Fibroblast of mammary gland (primary cell): ENCODE measurements around the gene TNNI2.

Experiments used
- DNase-seq: peaks from one replicate; pipeline ENCODE4 v3.0.0-alpha.2; 2010; ENCODE audit warnings: low read depth
- H3K4me3 ChIP-seq: 2 replicates; pipeline ENCODE4 v1.5.1; 2011; ENCODE audit warnings: low read depth, mild to moderate bottlenecking, low read length, moderate library complexity; ENCODE audit not compliant: control insufficient read depth
- TF ChIP-seq, protein P1 (sequence below): conservative IDR thresholded peaks from 2 replicates; pipeline ENCODE4 v1.5.1; 2011; ENCODE audit warnings: low read depth, low read length, inconsistent platforms; ENCODE audit not compliant: control insufficient read depth, insufficient read depth

TNNI2 gene

DNA sequence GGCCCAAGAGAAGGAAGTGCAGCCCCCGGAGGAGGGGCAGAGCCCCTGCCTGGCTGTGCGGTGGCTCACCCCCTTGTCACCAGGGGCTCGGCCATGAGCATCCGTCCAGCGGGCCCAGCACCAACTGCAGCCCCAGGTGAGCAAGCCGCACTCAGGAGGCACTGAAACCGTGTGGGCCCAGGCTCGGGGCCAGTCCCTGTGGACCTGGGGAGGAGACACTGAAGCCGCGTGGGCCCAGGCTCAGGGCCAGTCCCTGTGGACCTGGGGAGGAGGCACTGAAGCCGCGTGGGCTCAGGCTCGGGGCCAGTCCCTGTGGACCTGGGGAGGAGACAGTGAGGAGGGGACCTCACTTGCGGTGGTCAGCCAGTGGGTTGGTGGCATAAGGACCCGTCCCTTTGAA lies 28.0 kb downstream of the TNNI2 start:
- TF ChIP-seq, protein P1, sequence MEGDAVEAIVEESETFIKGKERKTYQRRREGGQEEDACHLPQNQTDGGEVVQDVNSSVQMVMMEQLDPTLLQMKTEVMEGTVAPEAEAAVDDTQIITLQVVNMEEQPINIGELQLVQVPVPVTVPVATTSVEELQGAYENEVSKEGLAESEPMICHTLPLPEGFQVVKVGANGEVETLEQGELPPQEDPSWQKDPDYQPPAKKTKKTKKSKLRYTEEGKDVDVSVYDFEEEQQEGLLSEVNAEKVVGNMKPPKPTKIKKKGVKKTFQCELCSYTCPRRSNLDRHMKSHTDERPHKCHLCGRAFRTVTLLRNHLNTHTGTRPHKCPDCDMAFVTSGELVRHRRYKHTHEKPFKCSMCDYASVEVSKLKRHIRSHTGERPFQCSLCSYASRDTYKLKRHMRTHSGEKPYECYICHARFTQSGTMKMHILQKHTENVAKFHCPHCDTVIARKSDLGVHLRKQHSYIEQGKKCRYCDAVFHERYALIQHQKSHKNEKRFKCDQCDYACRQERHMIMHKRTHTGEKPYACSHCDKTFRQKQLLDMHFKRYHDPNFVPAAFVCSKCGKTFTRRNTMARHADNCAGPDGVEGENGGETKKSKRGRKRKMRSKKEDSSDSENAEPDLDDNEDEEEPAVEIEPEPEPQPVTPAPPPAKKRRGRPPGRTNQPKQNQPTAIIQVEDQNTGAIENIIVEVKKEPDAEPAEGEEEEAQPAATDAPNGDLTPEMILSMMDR, result no peak
- no peak for DNase-seq
- no peak overlapping the region for H3K4me3 ChIP-seq

- TF ChIP-seq, protein P1, result no peak
- H3K4me3 ChIP-seq, result no peak overlapping the region
- DNase-seq, result no peak
Measured at GRCh38 chr11:1867381-1867780, 28.6 kb downstream of the TNNI2 start.

- TF ChIP-seq, protein P1, result no peak
- H3K4me3 ChIP-seq, result no peak overlapping the region
- no peak for DNase-seq
Measured at GRCh38 chr11:1868056-1868635, 29.4 kb downstream of the TNNI2 start.

DNA sequence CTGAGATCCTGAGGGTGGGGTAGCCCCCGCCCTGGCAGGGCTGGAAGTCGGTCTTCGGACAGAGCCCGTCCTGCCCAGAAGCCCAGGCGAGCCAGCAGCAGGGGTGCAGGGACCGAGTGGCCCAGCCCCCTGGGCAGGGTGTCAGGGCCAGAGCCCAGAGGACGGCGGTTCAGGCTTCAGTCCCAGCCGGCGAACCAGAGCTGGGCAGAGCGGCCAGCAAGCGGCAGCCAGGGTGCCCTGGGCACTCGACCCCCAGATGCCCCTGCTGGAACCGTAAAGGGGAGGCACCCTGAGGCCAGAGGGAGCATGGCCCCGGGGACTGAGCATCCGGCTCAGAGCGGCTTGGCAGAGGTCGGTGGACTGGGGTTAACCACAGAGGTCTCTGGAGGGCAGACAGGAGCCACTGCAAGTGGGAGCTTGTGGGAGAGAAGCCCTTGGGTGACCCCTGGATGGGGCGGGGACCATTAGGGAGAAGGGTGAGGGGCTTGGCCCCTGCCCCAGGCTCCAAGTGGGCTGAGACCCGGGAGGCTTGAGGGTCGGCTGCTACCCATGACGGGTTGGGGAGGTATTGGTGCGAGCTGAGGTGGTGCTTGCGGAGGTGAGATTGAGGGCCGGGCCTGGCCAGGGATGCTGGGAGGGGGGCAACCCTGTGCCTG lies 30.0 kb downstream of the TNNI2 start:
- TF ChIP-seq, protein P1, result no peak
- peak overlapping the region; percentile 12 for H3K4me3 ChIP-seq

DNA sequence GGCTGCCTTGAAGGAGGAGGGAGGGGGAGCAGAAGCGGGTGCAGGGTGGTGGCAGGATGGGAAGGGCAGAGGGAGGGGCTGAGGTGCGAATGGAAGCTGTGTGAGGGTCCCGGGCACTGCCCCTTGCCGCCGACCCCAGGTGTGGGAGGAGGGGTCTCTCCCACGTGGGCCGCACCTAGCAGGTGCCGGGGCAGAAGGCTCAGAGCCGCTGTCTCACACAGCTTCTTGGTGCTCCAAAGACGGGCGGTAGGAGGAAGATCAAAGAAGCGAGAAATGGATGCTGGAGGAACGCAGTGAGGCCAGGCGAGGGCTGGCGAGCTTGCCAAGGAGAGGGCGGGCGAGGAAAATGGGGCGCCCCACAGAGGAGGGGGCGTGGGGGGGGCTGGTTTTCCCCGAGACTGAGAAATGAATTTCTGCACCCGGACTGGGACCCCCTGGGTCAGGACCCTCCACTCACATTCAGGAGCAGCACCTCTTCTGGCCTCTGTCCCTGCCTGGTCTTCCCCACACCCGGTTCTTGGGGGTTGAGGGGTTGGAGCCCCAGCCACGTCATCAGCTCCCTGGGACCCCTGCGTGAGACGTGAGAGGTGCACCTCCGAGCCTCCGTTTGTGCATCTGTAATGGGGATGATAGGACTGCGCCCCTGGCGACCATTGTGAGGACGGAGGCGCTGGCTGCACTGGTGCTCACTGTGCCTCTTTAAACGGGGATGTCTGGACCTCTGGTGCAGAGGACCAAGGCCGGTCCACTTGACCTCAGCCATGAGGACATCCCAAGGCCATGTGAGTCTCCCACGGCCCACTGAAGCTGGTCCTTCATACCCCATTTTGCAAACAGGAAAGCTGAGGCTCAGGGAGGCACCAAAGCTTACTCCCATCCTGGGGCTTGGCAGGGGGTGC lies 30.9 kb downstream of the TNNI2 start:
- no peak overlapping the region for H3K4me3 ChIP-seq
- TF ChIP-seq, protein P1, result peak; percentile 50

More for the DNA sequence above, 30.0 kb downstream of the TNNI2 start:
- no peak for DNase-seq

DNA sequence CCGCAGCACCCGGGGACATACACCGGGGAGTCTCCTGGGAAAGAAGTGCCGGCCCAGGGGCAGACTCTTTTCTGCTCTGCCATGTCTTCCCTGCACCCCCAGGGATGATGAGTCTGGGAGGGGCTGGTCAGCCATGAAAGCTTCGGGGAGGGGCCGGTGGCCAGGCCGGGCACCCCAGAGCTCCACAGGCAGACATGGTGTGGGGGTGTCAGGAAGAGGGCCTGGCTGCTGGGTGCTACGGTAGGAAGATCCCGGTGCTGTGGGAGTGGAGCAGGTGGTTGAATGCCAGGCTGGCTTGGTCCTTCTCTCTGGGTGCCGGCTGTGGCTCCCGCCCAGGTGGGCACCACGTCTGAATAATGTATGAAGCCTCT lies 31.5 kb downstream of the TNNI2 start:
- no peak for DNase-seq
- H3K4me3 ChIP-seq, result peak overlapping the region; percentile 47
- TF ChIP-seq, protein P1, result no peak

More for the DNA sequence above, 30.9 kb downstream of the TNNI2 start:
- no peak for DNase-seq
